Endodermal cell (in vitro differentiated cells): ENCODE data around the gene KRTAP6-2. TPM values are rescaled to one million over a fixed set of nuclear protein-coding genes. Genes with fewer than 3 reads are reported as not detected.

Source experiments
- DNase-seq: peaks from one replicate; pipeline ENCODE4 v3.0.0-alpha.2; 2017
- H3K27ac ChIP-seq: 2 replicates; pipeline ENCODE4 v1.5.1; 2013; ENCODE audit warnings: mild to moderate bottlenecking, low read depth, low read length, moderate library complexity
- H3K27me3 ChIP-seq: 2 replicates; pipeline ENCODE4 v1.6.1; 2013; ENCODE audit warnings: mild to moderate bottlenecking, low read length, moderate library complexity; ENCODE audit not compliant: insufficient read depth, control insufficient read depth, poor library complexity, severe bottlenecking
- H3K36me3 ChIP-seq: 2 replicates; pipeline ENCODE4 v1.7.0; 2013; ENCODE audit warnings: mild to moderate bottlenecking, low read length, moderate library complexity; ENCODE audit not compliant: control insufficient read depth, insufficient read depth
- H3K4me1 ChIP-seq: one replicate; pipeline ENCODE4 v1.7.0; 2013; ENCODE audit warnings: low read length; ENCODE audit not compliant: control insufficient read depth, insufficient read depth
- H3K4me3 ChIP-seq: 2 replicates; pipeline ENCODE4 v1.5.1; 2013; ENCODE audit warnings: mild to moderate bottlenecking, low read length, moderate library complexity
- H3K9ac ChIP-seq: 2 replicates; pipeline ENCODE4 v1.6.1; 2013; ENCODE audit warnings: mild to moderate bottlenecking, low read length, moderate library complexity; ENCODE audit not compliant: poor library complexity, severe bottlenecking; ENCODE audit errors: extremely low read depth
- H3K9me3 ChIP-seq: 2 replicates; pipeline ENCODE4 v1.6.1; 2013; ENCODE audit warnings: mild to moderate bottlenecking, low read length, moderate library complexity; ENCODE audit not compliant: control insufficient read depth
- H3K27ac Mint-ChIP-seq: 2 replicates; pipeline ENCODE4 v1.8.0; 2020; ENCODE audit warnings: mixed read lengths
- H3K27me3 Mint-ChIP-seq: 2 replicates; pipeline ENCODE4 v1.8.0; 2021; ENCODE audit warnings: mild to moderate bottlenecking, mixed read lengths; ENCODE audit not compliant: insufficient read depth
- H3K36me3 Mint-ChIP-seq: 2 replicates; pipeline ENCODE4 v1.8.0; 2020; ENCODE audit warnings: low read depth, mixed read lengths
- H3K4me1 Mint-ChIP-seq: 2 replicates; pipeline ENCODE4 v1.8.0; 2020; ENCODE audit warnings: mixed read lengths
- H3K4me3 Mint-ChIP-seq: 2 replicates; pipeline ENCODE4 v1.8.0; 2020; ENCODE audit warnings: mild to moderate bottlenecking, moderate library complexity, mixed read lengths
- H3K9me3 Mint-ChIP-seq: 2 replicates; pipeline ENCODE4 v1.8.0; 2020; ENCODE audit warnings: mild to moderate bottlenecking, mixed read lengths
- WGBS, 2 experiments: methylation state at CpG; one replicate each; pipeline versions ENCODE4 v1.1.5 to v1.1.7; 2013; ENCODE audit warnings: missing lambda C conversion rate in 2 of 2, mixed read lengths in 1 of 2; ENCODE audit not compliant: insufficient coverage in 1 of 2, insufficient read length in 1 of 2; 5-methylcytosine and 5-hydroxymethylcytosine counted together
- total RNA-seq, 2 donors: library from RNA; stranded (reverse); fragmentation: NEBNext Ultra II Directional in 1 of 2; extraction: Animal tissue kit (Norgen Biotek cat#: 25700) in 1 of 2; gene quantifications; 2 replicates in 1 of 2; 3 replicates in 1 of 2; pipeline ENCODE4 v1.2.1, GENCODE V29; 2021
- TF ChIP-seq, protein P1 (sequence below): fragments of 200-600 bp; sonication (generic); conservative IDR thresholded peaks from 2 replicates; pipeline ENCODE4 v1.5.0; 2021; ENCODE audit warnings: antibody characterized with exemption, mild to moderate bottlenecking

KRTAP6-2 gene
- total RNA-seq, 2 donors from 2014 or later, result not detected

DNA sequence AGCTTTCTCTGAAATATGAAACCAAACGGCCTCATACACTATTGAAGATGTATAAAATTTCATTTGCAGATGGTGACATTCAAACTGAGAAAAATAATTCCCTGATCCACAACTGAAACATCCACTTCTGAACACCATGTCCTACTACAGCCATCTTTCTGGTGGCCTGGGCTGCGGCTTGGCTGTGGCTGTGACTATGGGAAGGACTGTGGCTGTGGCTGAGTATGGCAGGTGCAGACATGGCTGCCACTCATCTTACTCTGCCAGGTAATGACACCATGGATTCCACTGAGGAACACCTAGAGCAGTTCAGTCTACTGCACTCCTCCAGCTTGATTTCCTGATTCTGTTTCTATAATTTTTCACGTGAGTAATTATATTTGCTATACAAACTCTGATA, 21.8 kb upstream of the KRTAP6-2 start, which contains the start of gene KRTAP20-4:
KRTAP20-4 (plus strand) TSS at position 106 of the 400 bp plus-strand sequence.
- Mint-ChIP-seq H3K27me3 (no peaks in the 10 kb centered on the region), H3K4me1 (no peaks in the 10 kb centered on the region), H3K9me3 (peaks cover 35% of the 10 kb centered on the region), H3K4me3 (no peak within 1 kb of the TSS), H3K36me3 (no peaks in the 10 kb centered on the region), H3K27ac (no peak within 1 kb of the TSS)
- no peaks in the 10 kb centered on the region for H3K36me3 ChIP-seq
- no peak within 1 kb of the TSS for H3K9ac ChIP-seq
- H3K4me1 ChIP-seq, result no peaks in the 10 kb centered on the region
- WGBS, 2 experiments, result 88% methylated on average over 3 of the region's 3 CpGs; no CpG with 5 or more reads in 1 of the 2 experiments
- no peaks in the 10 kb centered on the region for H3K9me3 ChIP-seq
- TF ChIP-seq, protein P1, sequence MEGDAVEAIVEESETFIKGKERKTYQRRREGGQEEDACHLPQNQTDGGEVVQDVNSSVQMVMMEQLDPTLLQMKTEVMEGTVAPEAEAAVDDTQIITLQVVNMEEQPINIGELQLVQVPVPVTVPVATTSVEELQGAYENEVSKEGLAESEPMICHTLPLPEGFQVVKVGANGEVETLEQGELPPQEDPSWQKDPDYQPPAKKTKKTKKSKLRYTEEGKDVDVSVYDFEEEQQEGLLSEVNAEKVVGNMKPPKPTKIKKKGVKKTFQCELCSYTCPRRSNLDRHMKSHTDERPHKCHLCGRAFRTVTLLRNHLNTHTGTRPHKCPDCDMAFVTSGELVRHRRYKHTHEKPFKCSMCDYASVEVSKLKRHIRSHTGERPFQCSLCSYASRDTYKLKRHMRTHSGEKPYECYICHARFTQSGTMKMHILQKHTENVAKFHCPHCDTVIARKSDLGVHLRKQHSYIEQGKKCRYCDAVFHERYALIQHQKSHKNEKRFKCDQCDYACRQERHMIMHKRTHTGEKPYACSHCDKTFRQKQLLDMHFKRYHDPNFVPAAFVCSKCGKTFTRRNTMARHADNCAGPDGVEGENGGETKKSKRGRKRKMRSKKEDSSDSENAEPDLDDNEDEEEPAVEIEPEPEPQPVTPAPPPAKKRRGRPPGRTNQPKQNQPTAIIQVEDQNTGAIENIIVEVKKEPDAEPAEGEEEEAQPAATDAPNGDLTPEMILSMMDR, result no peak
- no peak within 1 kb of the TSS for H3K4me3 ChIP-seq
- no peak for DNase-seq
- H3K27me3 ChIP-seq, result no peaks in the 10 kb centered on the region
- H3K27ac ChIP-seq, result no peak within 1 kb of the TSS

DNA sequence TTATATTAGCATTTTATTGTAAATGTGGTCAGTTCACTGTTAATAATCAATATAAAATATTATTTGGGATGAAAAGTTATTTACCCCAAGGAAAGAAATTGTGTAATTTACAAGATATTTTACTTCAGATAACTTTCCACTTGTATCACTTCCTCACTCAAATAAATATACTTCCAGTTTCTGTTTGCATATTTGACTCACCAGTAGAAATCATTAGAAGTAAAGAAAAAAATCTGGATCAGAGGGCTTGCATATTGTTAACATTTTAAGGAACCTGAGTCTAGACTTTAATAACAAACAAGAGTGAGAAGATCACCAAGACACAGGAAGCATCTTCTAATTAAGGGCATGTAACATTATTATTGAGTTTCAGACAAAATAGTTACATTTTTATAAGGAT, 21.4 kb upstream of the KRTAP6-2 start:
- DNase-seq, result no peak
- Histone ChIP-seq H3K27ac (no peak overlapping the region), H3K4me3 (no peak overlapping the region), H3K36me3 (no peaks in the 10 kb centered on the region), H3K9me3 (no peaks in the 10 kb centered on the region), H3K9ac (no peak overlapping the region), H3K27me3 (no peaks in the 10 kb centered on the region), H3K4me1 (no peaks in the 10 kb centered on the region)
- H3K4me3 Mint-ChIP-seq, result no peak overlapping the region
- no peaks in the 10 kb centered on the region for H3K4me1 Mint-ChIP-seq
- H3K27ac Mint-ChIP-seq, result no peak overlapping the region
- H3K27me3 Mint-ChIP-seq, result no peaks in the 10 kb centered on the region
- peaks cover 36% of the 10 kb centered on the region for H3K9me3 Mint-ChIP-seq
- no peaks in the 10 kb centered on the region for H3K36me3 Mint-ChIP-seq
- TF ChIP-seq, protein P1, result no peak

DNA sequence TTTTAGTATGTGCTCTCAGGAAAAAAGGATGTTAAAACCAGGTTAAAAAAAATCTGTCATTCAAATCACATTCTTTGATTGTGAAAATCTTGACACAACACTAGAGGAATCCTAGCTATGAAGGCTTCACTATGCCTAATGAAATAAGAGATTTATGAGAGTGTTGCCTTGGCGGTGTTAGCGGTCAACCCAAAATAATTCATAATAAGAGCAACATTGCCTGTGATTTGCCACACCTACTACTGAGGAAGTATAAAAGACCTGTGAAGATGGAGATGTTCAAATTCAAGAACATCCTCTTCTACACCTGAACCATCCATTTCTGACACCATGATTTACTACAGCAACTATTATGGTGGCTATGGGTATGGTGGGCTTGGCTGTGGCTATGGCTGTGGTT, 17.4 kb upstream of the KRTAP6-2 start, which contains the start of gene KRTAP20-1:
KRTAP20-1 (plus strand) TSS at position 301 of the 400 bp plus-strand sequence; CDS start at position 331, 30 bp downstream.
- H3K9ac ChIP-seq, result no peak within 1 kb of the TSS
- H3K9me3 Mint-ChIP-seq, result peaks cover 32% of the 10 kb centered on the region
- WGBS, 2 experiments, result 100% methylated on average over 1 of the region's 2 CpGs; no CpG with 5 or more reads in 1 of the 2 experiments
- DNase-seq, result no peak
- H3K4me1 ChIP-seq, result no peaks in the 10 kb centered on the region
- H3K4me1 Mint-ChIP-seq, result no peaks in the 10 kb centered on the region
- no peaks in the 10 kb centered on the region for H3K9me3 ChIP-seq
- H3K36me3 Mint-ChIP-seq, result no peaks in the 10 kb centered on the region
- H3K27ac Mint-ChIP-seq, result no peak within 1 kb of the TSS
- H3K27ac ChIP-seq, result no peak within 1 kb of the TSS
- no peaks in the 10 kb centered on the region for H3K27me3 ChIP-seq
- H3K4me3 ChIP-seq, result no peak within 1 kb of the TSS
- H3K27me3 Mint-ChIP-seq, result no peaks in the 10 kb centered on the region
- TF ChIP-seq, protein P1, result no peak
- H3K36me3 ChIP-seq, result no peaks in the 10 kb centered on the region
- H3K4me3 Mint-ChIP-seq, result no peak within 1 kb of the TSS
